GM21723 (cell line): ENCODE measurements around the gene RUNX3.
"Not testable (repeated sequence)": the region's sequence is repeated elsewhere in the genome, so short reads cannot be mapped to it uniquely, and the experiment has no call there.

Experiments
- ATAC-seq: cut with Tn5 transposase; IDR thresholded peaks from one replicate; pipeline ENCODE4 v1.9.1; 2021; ENCODE audit warnings: mild to moderate bottlenecking, moderate library complexity; ENCODE audit not compliant: unreplicated experiment

Gene RUNX3

DNA sequence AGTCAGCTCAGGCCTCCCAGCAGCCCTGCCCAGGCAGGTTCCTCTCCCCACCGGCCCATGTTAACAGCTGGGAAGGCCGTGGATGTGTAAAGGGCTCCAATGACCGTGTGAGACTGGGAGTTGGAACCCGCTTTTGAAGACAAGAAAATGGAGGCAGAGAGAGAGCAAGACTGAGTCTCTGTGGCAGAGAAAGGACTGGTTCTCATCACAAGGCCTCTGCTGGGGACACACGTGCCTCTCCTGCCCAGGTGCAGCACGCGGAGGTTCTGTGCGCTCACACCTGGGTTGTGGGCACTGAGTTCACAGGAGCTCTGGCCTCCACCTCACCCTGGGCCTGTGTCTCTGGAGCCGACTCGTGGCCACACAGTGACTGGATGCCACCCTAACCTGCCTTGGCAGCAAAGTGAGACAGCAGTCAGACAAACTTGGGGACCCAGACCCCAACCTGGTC lies 27.0 kb downstream of the RUNX3 start:
- no peak for ATAC-seq

- ATAC-seq = no peak
These were observed 27.6 kb downstream of the RUNX3 start for GRCh38 chr1:24902471-24902891.

DNA sequence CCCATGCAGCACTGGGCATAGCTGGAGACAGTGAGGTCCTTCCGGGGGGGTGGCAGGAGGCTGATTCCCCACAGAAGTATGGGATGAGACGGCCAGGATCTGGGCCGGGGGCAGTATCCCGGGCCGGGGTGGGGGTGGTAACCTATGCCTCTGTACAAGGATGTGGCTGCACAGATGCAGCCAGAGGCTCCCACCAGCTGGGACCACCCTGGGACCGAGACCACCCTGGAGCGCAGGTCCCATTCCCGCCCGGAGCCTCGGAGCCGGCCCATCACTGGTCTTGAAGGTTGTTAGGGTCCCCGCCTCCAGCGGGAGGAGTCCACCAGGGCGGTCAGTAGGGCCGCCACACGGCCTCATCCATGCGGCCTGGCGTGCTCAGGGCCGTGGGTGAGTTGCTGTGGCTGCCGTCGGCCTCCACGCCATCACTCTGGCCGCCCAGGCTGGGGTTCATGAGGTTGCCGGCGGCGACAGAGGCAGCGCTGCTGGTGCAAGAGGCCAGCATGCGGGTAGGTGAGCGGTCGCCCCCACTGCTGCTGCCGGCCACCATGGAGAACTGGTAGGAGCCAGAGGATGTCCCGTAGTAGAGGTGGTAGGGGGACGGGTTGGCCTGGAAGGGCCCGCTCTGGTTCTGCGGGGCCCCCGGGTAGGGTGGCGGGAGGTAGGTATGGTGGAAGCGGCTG lies 28.1 kb downstream of the RUNX3 start:
- no peak for ATAC-seq

- ATAC-seq = no peak
These were observed 28.9 kb downstream of the RUNX3 start for GRCh38 chr1:24900985-24901781.

- no peak for ATAC-seq
These were observed 29.6 kb downstream of the RUNX3 start for GRCh38 chr1:24900486-24900849.

GRCh38 chr1:24899581-24900485 lies 30.2 kb downstream of the RUNX3 start:
- no peak for ATAC-seq

DNA sequence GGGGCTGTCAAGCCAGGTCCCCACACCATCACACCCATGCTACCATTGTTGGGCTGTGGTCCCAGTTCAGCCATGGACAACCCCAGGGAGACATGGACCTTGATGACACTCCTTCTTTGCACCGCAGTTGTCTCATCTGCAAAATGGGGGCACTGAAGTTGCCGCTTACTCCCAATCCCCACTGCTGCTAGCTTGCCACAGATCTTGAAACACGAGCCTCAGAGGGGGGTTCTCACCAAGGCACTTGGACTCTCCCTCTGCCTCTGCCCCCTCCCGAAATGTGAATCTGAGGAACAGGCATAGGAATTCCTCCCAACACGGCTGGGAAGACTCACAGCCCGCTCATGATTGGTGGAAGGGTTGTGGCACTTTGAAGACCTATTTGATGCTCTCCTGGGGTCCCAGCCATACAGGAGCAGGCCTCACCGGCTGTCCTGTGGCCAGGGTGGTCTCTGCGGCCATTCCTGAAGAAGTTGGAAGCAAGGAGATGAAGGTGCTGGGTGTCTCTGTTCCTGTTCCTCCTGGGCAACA lies 31.1 kb downstream of the RUNX3 start:
- no peak for ATAC-seq

- no peak for ATAC-seq
These were observed 31.7 kb downstream of the RUNX3 start for GRCh38 chr1:24898152-24898908.

- ATAC-seq = no peak
These were observed 32.6 kb downstream of the RUNX3 start for GRCh38 chr1:24897263-24898151.

- ATAC-seq = no peak
These were observed 33.3 kb downstream of the RUNX3 start for GRCh38 chr1:24896596-24897262.

DNA sequence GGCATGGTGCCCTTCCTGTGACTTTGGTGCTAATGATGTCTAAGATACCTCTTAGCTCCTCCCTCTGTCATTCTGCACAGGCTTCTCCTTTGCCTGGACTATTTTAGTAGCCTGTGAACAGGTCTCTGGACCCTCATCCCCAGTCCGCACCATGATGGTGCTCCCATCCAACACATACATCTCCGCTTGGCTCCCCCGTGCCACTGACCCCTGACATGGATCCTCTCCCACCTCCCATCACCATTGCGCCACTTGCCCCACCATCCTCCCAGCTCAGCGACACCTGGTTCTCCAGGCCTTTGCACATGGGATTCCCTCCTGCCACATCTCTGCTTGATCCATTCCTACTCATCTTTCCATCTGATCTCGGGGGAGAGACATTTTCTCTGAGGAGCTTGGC lies 33.9 kb downstream of the RUNX3 start:
- no peak for ATAC-seq

GRCh38 chr1:24895511-24895910 lies 34.6 kb downstream of the RUNX3 start:
- no peak for ATAC-seq

GRCh38 chr1:24894002-24894401 lies 36.1 kb downstream of the RUNX3 start:
- no peak for ATAC-seq

DNA sequence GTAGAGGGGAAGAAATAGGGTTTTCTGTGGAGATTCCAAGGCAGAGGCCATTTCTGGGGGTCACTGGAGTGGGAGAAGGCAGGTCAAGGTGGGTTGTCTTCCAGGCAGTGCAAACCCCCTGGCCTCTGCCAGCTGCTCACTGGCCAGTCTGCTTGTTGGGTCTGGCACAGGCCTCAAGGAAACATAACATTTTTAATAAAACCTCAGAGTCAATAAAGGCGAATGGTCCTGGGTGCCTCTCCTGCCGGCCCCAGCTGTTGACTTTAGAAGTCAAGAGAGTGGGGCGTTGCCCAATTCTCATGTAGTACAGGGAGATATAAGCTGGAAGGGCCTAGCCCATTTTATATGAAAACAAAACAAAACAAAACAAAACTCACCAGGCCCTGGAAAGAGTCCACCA lies 36.6 kb downstream of the RUNX3 start:
- ATAC-seq = no peak

- ATAC-seq = no peak
These were observed 37.6 kb downstream of the RUNX3 start for GRCh38 chr1:24892188-24893153.

DNA sequence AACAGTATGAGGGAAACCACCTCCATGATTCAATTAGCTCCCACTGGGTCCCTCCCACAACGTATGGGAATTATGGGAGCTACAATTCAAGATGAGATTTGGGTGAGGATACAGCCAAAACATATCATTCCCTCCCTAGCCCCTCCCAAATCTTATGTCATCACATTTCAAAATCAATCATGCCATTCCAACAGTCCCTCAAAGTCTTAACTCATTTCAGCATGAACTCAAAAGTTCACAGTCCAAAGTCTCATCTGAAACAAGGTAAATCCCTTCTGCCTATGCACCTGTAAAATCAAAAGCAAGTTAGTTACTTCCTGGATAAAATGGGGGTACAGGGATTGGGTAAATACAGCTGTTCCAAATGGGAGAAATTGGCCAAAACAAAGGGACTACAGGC lies 38.7 kb downstream of the RUNX3 start:
- not testable (repeated sequence) for ATAC-seq

DNA sequence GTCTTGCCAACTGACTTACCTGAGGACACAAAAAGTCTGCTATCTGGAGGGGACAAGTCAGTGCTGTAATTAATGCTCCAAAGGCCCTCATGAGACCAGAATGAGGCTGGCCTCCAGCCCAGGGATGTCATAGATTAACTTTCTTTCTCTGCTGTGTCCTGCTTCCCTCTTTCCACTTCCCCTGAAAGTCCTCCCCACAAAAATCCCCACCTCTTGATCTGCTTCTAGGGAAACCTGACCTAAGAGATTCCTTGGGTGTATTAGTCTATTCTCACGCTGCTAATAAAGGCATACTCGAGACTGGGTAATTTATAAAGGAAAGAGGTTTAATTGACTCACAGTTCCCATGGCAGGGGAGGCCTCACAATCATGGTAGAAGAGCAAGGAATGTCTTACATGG lies 39.2 kb downstream of the RUNX3 start:
- no peak for ATAC-seq
